Liver (tissue), 9 donors: Measurements from ENCODE around the gene CISD1. TPM values are rescaled to one million over a fixed set of nuclear protein-coding genes. Genes with fewer than 3 reads are reported as not detected.

Source experiments
- DNase-seq: peaks from one replicate; pipeline ENCODE4 v3.0.0-alpha.2; 2017; ENCODE audit warnings: low spot score
- H3K27ac ChIP-seq, 2 donors: one replicate each; pipeline ENCODE4 v1.7.0; 2013; ENCODE audit warnings: inconsistent platforms in 2 of 2, low read length in 2 of 2, control low read depth in 1 of 2, low read depth in 1 of 2, mild to moderate bottlenecking in 1 of 2
- H3K27me3 ChIP-seq, 4 donors: one replicate each; pipeline versions ENCODE4 v1.6.1 to v1.7.0; 2013; ENCODE audit warnings: low read length in 3 of 4, inconsistent platforms in 1 of 4, mild to moderate bottlenecking in 1 of 4, moderate library complexity in 1 of 4; ENCODE audit not compliant: control insufficient read depth in 4 of 4, insufficient read depth in 4 of 4
- H3K36me3 ChIP-seq, 4 donors: one replicate each; pipeline versions ENCODE4 v1.6.1 to v1.7.0; 2013; ENCODE audit warnings: low read length in 3 of 4, mild to moderate bottlenecking in 3 of 4, low read depth in 1 of 4, moderate library complexity in 1 of 4; ENCODE audit not compliant: control insufficient read depth in 4 of 4, insufficient read depth in 3 of 4
- H3K4me1 ChIP-seq, 4 donors: one replicate each; pipeline versions ENCODE4 v1.6.1 to v1.7.0; 2013; ENCODE audit warnings: low read length in 3 of 4, mild to moderate bottlenecking in 3 of 4, moderate library complexity in 1 of 4; ENCODE audit not compliant: control insufficient read depth in 4 of 4, insufficient read depth in 4 of 4
- H3K4me3 ChIP-seq, 3 donors: one replicate each; pipeline versions ENCODE4 v1.6.1 to v1.7.0; 2013; ENCODE audit warnings: low read length in 3 of 3, control low read depth in 1 of 3, low read depth in 1 of 3, mild to moderate bottlenecking in 1 of 3
- H3K9ac ChIP-seq, 2 donors: one replicate each; pipeline ENCODE4 v1.7.0; 2013; ENCODE audit warnings: low read length in 2 of 2, mild to moderate bottlenecking in 2 of 2, moderate library complexity in 2 of 2, control low read depth in 1 of 2, low read depth in 1 of 2
- H3K9me3 ChIP-seq, 4 donors: one replicate each; pipeline versions ENCODE4 v1.6.1 to v1.7.0; 2013; ENCODE audit warnings: low read length in 3 of 4; ENCODE audit not compliant: control insufficient read depth in 4 of 4
- ATF3 ChIP-seq: IDR thresholded peaks from 2 replicates; pipeline ENCODE4 v1.6.1; 2016; ENCODE audit warnings: antibody characterized with exemption
- CTCF ChIP-seq: fragments of 150-350 bp; IDR thresholded peaks from 2 replicates; pipeline ENCODE4 v1.5.1; 2017; ENCODE audit warnings: improper control_type of control experiment, low read depth, low read length; ENCODE audit not compliant: missing input control
- EGR1 ChIP-seq, 2 donors: IDR thresholded peaks; 2 replicates each; pipeline ENCODE4 v1.6.1; 2016 to 2018; ENCODE audit warnings: antibody characterized with exemption in 2 of 2, low read depth in 2 of 2
- FOXA1 ChIP-seq: IDR thresholded peaks from 2 replicates; pipeline ENCODE4 v1.6.1; 2016; ENCODE audit warnings: antibody characterized with exemption
- FOXA2 ChIP-seq: IDR thresholded peaks from 2 replicates; pipeline ENCODE4 v1.6.1; 2016; ENCODE audit warnings: antibody characterized with exemption
- GABPA ChIP-seq, 2 donors: IDR thresholded peaks in 1 of 2; conservative IDR thresholded peaks in 1 of 2; 2 replicates each; pipeline ENCODE4 v1.6.1; 2016; ENCODE audit warnings: antibody characterized with exemption in 2 of 2, mild to moderate bottlenecking in 1 of 2, moderate library complexity in 1 of 2
- HNF4A ChIP-seq, 2 donors: conservative IDR thresholded peaks; 2 replicates each; pipeline ENCODE4 v1.6.1; 2016; ENCODE audit warnings: antibody characterized with exemption in 2 of 2, mild to moderate bottlenecking in 2 of 2
- HNF4G ChIP-seq: IDR thresholded peaks from 2 replicates; pipeline ENCODE4 v1.6.1; 2016; ENCODE audit warnings: antibody characterized with exemption
- JUND ChIP-seq, 2 donors: IDR thresholded peaks; 2 replicates each; pipeline ENCODE4 v1.6.1; 2016; ENCODE audit warnings: antibody characterized with exemption in 2 of 2
- MAX ChIP-seq: IDR thresholded peaks from 2 replicates; pipeline ENCODE4 v1.6.1; 2016; ENCODE audit warnings: antibody characterized with exemption
- NR2F2 ChIP-seq: IDR thresholded peaks from 2 replicates; pipeline ENCODE4 v1.6.1; 2016; ENCODE audit warnings: antibody characterized with exemption
- RAD21 ChIP-seq, 2 donors: IDR thresholded peaks; 2 replicates each; pipeline ENCODE4 v1.6.1; 2016; ENCODE audit warnings: antibody characterized with exemption in 2 of 2, mild to moderate bottlenecking in 2 of 2
- REST ChIP-seq: IDR thresholded peaks from 2 replicates; pipeline ENCODE4 v1.6.1; 2016; ENCODE audit warnings: antibody characterized with exemption, mild to moderate bottlenecking
- RXRA ChIP-seq, 2 donors: IDR thresholded peaks; 2 replicates each; pipeline ENCODE4 v1.6.1; 2017 to 2018; ENCODE audit warnings: antibody characterized with exemption in 2 of 2, mild to moderate bottlenecking in 1 of 2
- SP1 ChIP-seq: IDR thresholded peaks from 2 replicates; pipeline ENCODE4 v1.6.1; 2018; ENCODE audit warnings: antibody characterized with exemption, mild to moderate bottlenecking
- TAF1 ChIP-seq: conservative IDR thresholded peaks from 2 replicates; pipeline ENCODE4 v1.6.1; 2016; ENCODE audit warnings: antibody characterized with exemption, mild to moderate bottlenecking
- YY1 ChIP-seq: IDR thresholded peaks from 2 replicates; pipeline ENCODE4 v1.6.1; 2016; ENCODE audit warnings: antibody characterized with exemption, mild to moderate bottlenecking
- WGBS: extraction: QIAGEN DNeasy Blood & Tissue Kit; methylation state at CpG from one replicate; pipeline ENCODE4 v1.1.7; 2013; 5-methylcytosine and 5-hydroxymethylcytosine counted together
- polyA plus RNA-seq, 2 donors: library from polyadenylated mRNA; stranded (reverse) in 1 of 2; unstranded in 1 of 2; fragments of 200-250 nt in 1 of 2; fragments of >200 nt in 1 of 2; fragmentation: Nextera tagmentation in 1 of 2; extraction: Ambion mirVana in 1 of 2; gene quantifications; one replicate each; pipeline versions ENCODE4 v1.2.1 to v1.2.3, GENCODE V29; 2013 to 2015
- total RNA-seq, 2 donors: library from RNA; depleted of rRNA; stranded (reverse); fragments of >200 nt; gene quantifications; one replicate each; pipeline ENCODE4 v1.2.3, GENCODE V29; 2014
- TF ChIP-seq, protein P1 (sequence below): IDR thresholded peaks from 2 replicates; pipeline ENCODE4 v1.6.1; 2016; ENCODE audit warnings: antibody characterized with exemption
- donor health status: healthy.
- donor health status: healthy.
- donor health status: healthy.
- donor health status: healthy.
- donor health status: healthy.

The CISD1 gene
- total and polyA plus RNA-seq, 4 donors, result 8.5 to 141 (median 15.5) TPM

- Histone ChIP-seq H3K27ac (peak within 1 kb of the TSS; percentile 69 to 80), H3K4me1 (peaks cover 2 to 18% (median 7%) of the 10 kb centered on the region in 4 donors), H3K9me3 (no peaks in the 10 kb centered on the region), H3K36me3 (no peaks in the 10 kb centered on the region), H3K9ac (peak within 1 kb of the TSS; percentile 52 to 83), H3K4me3 (peak within 1 kb of the TSS; percentile 65 to 91 (median 91)), H3K27me3 (no peaks in the 10 kb centered on the region)
- TF ChIP-seq MAX, result peak; percentile 38
- no peak for TF ChIP-seq NR2F2
- TF ChIP-seq RAD21 (IDR thresholded peaks at IDR 0.05), result no peak
- TF ChIP-seq FOXA1, result no peak
- TF ChIP-seq HNF4A (conservative IDR thresholded peaks at IDR 0.05), result no peak
- TF ChIP-seq YY1, result peak; percentile 38
- TF ChIP-seq ATF3, result no peak
- no peak for TF ChIP-seq FOXA2
- TF ChIP-seq JUND (IDR thresholded peaks at IDR 0.05), result no peak
- peak in 1 of 2 donors; percentile 30 for TF ChIP-seq RXRA (IDR thresholded peaks at IDR 0.05)
- TF ChIP-seq HNF4G, result no peak
- peak; percentile 79 for TF ChIP-seq REST
- TF ChIP-seq CTCF, result no peak
- TF ChIP-seq SP1, result no peak
- TF ChIP-seq TAF1, result peak; percentile 90
- TF ChIP-seq GABPA (IDR thresholded peaks at IDR 0.05 in 1 of 2, conservative IDR thresholded peaks at IDR 0.05 in 1 of 2), result peak in 1 of 2 donors; percentile 39
- peak in 1 of 2 donors; percentile 11 for TF ChIP-seq EGR1 (IDR thresholded peaks at IDR 0.05; ENCODE audit: low read depth in 2 of 2)
- TF ChIP-seq, protein P1, sequence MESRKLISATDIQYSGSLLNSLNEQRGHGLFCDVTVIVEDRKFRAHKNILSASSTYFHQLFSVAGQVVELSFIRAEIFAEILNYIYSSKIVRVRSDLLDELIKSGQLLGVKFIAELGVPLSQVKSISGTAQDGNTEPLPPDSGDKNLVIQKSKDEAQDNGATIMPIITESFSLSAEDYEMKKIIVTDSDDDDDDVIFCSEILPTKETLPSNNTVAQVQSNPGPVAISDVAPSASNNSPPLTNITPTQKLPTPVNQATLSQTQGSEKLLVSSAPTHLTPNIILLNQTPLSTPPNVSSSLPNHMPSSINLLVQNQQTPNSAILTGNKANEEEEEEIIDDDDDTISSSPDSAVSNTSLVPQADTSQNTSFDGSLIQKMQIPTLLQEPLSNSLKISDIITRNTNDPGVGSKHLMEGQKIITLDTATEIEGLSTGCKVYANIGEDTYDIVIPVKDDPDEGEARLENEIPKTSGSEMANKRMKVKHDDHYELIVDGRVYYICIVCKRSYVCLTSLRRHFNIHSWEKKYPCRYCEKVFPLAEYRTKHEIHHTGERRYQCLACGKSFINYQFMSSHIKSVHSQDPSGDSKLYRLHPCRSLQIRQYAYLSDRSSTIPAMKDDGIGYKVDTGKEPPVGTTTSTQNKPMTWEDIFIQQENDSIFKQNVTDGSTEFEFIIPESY, result no peak
- under 1% methylated on average over 49 of the region's 49 CpGs for WGBS
- DNase-seq, result peak; percentile 82
Measured at GRCh38 chr10:58334817-58335305, 65.9 kb downstream of the CISD1 start, which contains the start of gene UBE2D1. TSS of gene UBE2D1 (plus strand) at chr10:58335006. CDS start at chr10:58335202, 196 bp downstream.
